IgD-negative memory B cell (primary cell): ENCODE data around the gene CLIP1. TPM values are rescaled to one million over a fixed set of nuclear protein-coding genes. Genes with fewer than 3 reads are reported as not detected.
A peak's percentile ranks its signal among the peaks of the same experiment; 100 is the strongest.
"Not testable (repeated sequence)": the region's sequence is repeated elsewhere in the genome, so short reads cannot be mapped to it uniquely, and the experiment has no call there.

Experiments used
- H3K27ac Mint-ChIP-seq, 3 donors: one replicate each; pipeline ENCODE4 v1.8.0; 2020 to 2022; ENCODE audit warnings: mild to moderate bottlenecking in 3 of 3, mixed read lengths in 3 of 3, moderate library complexity in 1 of 3
- H3K27me3 Mint-ChIP-seq: one replicate; pipeline ENCODE4 v1.8.0; 2021; ENCODE audit warnings: mixed read lengths
- H3K36me3 Mint-ChIP-seq: one replicate; pipeline ENCODE4 v1.8.0; 2020; ENCODE audit warnings: mild to moderate bottlenecking, mixed read lengths
- H3K4me1 Mint-ChIP-seq, 3 donors: one replicate each; pipeline ENCODE4 v1.8.0; 2020 to 2022; ENCODE audit warnings: mixed read lengths in 3 of 3, mild to moderate bottlenecking in 1 of 3
- H3K4me3 Mint-ChIP-seq, 4 donors: one replicate each; pipeline ENCODE4 v1.8.0; 2020 to 2022; ENCODE audit warnings: mild to moderate bottlenecking in 4 of 4, mixed read lengths in 4 of 4, moderate library complexity in 3 of 4
- H3K9me3 Mint-ChIP-seq, 3 donors: one replicate each; pipeline ENCODE4 v1.8.0; 2020 to 2021; ENCODE audit warnings: mixed read lengths in 3 of 3, mild to moderate bottlenecking in 1 of 3
- polyA plus RNA-seq: library from polyadenylated mRNA; unstranded; fragments of 300-500 nt; fragmentation: Illumina TruSeq; gene quantifications from one replicate; pipeline ENCODE4 v1.2.3, GENCODE V29; 2021

The CLIP1 gene
- polyA plus RNA-seq, 1 donor from 2014 or later: 26.8 TPM

DNA sequence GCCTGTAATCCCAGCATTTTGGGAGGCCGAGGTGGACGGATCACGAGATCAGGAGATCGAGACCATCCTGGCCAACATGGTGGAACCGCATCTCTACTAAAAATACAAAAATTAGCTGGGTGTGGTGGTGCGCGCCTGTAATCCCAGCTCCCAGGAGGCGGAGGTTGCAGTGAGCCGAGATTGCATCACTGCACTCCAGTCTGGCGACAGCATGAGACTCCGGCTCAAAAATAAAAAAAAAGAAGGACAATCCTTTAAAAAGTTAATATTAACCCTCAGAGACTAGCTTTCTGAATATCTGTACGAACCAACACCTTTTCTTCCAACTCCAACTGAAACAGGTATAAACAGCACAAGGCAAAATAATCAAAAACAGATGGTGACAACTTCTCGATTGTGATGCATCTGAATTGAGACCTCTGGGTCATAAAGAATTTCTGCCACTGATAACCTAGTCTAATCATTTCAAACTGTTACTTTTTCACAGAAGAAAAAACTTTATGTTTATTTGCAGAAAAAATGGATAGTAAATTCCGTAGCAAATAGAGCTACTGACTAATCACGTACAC lies 27.8 kb downstream of the CLIP1 start:
- no peaks in the 10 kb centered on the region for H3K9me3 Mint-ChIP-seq
- no peak overlapping the region for H3K4me3 Mint-ChIP-seq
- no peak overlapping the region for H3K27ac Mint-ChIP-seq
- H3K36me3 Mint-ChIP-seq: peaks cover 4% of the 10 kb centered on the region
- peaks cover 8 to 14% (median 9%) of the 10 kb centered on the region in 3 donors for H3K4me1 Mint-ChIP-seq
- H3K27me3 Mint-ChIP-seq: no peaks in the 10 kb centered on the region

DNA sequence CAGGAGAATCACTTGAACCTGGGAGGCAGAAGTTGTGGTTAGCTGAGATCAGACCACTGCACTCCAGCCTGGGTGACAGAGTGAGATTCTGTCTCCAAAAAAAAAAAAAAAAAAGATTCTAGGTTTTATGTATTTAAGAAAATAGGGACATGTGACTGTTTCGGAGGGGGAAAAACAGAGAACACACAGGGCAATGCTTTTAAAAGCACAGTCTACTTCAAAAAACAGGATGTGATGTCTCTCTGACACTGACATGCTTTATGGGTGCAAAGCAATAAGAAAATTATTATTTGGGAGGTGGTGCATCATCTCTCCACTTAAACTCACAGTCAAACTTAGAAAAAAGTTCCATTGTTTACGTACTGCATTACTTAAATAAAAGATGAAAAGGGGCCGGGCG lies 28.7 kb downstream of the CLIP1 start:
- H3K27ac Mint-ChIP-seq: peak overlapping the region in 2 of 3 donors; percentile 39 to 85
- H3K4me1 Mint-ChIP-seq: peaks cover 0 to 6% (median 3%) of the 10 kb centered on the region in 3 donors
- H3K36me3 Mint-ChIP-seq: peaks cover 4% of the 10 kb centered on the region
- no peaks in the 10 kb centered on the region for H3K9me3 Mint-ChIP-seq
- no peak overlapping the region for H3K4me3 Mint-ChIP-seq
- H3K27me3 Mint-ChIP-seq: no peaks in the 10 kb centered on the region

DNA sequence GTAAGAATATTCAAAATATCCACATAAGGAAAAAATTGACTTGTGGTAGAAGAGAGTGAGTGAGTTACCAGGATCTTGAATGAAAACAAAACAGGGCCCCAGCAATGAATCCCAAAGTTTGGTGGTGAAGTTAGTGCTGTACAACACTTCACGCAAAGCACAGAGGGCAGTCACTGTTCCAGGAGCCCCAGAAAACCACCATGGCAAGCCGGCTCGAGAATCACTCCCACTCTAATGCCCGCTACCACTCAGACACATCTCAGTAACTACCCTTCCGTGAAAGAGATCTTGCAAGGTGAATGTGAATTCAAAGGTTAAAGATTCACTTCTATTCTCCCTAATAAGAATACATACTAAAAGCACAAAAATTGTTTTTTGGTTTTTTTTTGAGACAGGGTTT lies 30.1 kb downstream of the CLIP1 start:
- Mint-ChIP-seq H3K4me1 (peaks cover 0 to 6% (median 3%) of the 10 kb centered on the region in 3 donors), H3K9me3 (no peaks in the 10 kb centered on the region), H3K4me3 (no peak overlapping the region), H3K27ac (peak overlapping the region in 1 of 3 donors; percentile 88), H3K27me3 (no peaks in the 10 kb centered on the region), H3K36me3 (peaks cover 4% of the 10 kb centered on the region)

DNA sequence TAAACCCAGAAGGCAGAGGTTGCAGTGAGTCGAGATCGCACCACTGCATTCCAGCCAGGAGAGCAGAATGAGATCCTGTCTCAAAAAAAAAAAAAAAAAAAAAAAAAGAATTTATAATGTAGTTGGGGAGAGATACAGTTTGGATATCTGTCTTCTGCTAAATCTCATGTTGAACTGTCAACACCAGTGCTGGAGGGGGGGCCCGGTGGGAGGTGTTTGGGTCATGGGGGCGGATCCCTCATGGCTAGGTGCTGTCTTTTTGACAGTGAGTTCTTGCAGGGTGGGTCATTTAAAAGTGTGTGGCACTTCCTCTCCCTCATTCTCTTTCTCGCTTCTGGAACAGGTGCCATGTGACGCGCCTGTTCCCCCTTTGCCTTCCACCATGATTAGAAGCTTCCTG lies 32.8 kb downstream of the CLIP1 start:
- Mint-ChIP-seq H3K36me3 (peaks cover 6% of the 10 kb centered on the region), H3K9me3 (no peaks in the 10 kb centered on the region), H3K4me1 (peaks cover 0 to 15% (median 10%) of the 10 kb centered on the region in 3 donors), H3K27me3 (no peaks in the 10 kb centered on the region), H3K4me3 (no peak overlapping the region), H3K27ac (no peak overlapping the region)

DNA sequence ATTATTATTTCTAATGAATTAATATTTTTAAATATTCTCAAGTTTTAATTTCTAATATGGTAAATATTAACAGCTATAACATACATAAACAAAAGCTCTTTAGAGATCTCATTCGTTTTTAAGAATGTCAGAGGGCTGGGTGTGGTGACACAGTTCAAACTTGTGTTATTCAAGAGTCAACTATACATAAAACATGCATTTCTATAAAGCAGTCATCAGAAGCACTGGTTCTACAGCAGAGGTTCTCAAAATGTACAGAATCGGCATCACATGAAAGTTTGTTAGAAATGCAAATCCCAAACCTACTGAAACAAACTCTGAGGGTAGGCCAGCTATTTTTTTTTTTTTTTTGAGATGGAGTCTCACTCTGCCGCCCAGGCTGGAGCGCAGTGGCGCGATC lies 34.6 kb downstream of the CLIP1 start:
- H3K36me3 Mint-ChIP-seq: peaks cover 6% of the 10 kb centered on the region
- no peaks in the 10 kb centered on the region for H3K9me3 Mint-ChIP-seq
- peaks cover 5 to 15% (median 10%) of the 10 kb centered on the region in 3 donors for H3K4me1 Mint-ChIP-seq
- no peak overlapping the region for H3K27ac Mint-ChIP-seq
- no peak overlapping the region for H3K4me3 Mint-ChIP-seq
- no peaks in the 10 kb centered on the region for H3K27me3 Mint-ChIP-seq

DNA sequence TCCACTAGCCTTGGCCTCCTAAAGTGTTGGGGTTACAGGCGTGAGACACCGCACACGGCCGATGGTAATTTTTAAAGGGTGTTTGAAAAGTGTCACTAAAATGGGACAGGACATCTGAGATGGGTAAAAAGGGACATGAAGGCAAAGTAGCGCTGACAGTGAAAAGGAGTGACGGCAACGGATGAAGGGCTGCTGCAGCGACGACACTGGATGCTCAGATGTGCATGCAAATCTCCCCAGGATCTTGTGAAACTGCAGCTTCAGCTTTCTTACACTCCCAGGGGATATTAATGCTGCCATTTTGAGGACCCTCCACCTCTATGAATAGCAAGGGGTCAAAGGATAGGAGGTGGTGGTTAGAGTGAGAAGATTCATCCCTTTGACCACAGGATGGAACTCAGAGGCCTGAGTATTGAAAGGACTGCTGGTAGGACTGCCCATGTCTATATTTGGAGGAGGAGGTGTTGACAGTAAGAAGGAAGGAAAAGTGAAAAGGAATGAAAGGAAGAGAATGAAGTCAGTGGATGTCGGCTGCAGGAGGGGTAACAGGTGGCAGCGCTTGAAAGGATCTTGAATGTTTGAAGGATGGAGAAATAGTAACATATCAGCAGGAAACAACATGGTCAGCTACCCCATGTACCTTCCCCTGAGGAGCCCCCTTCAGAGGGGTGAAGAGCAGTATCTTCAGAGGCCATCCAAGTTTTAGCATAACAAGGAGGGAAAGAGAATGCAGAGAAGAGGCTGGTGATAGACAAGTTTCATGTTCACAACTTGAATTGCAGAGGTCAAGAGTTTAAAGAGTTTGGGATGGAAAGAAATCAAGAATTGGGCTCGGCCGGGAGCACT lies 37.1 kb downstream of the CLIP1 start:
- H3K27ac Mint-ChIP-seq: no peak overlapping the region
- H3K4me1 Mint-ChIP-seq: peaks cover 5 to 12% (median 11%) of the 10 kb centered on the region in 3 donors
- H3K9me3 Mint-ChIP-seq: no peaks in the 10 kb centered on the region
- H3K27me3 Mint-ChIP-seq: no peaks in the 10 kb centered on the region
- H3K36me3 Mint-ChIP-seq: peaks cover 6% of the 10 kb centered on the region
- peak overlapping the region in 1 of 4 donors; percentile 20 for H3K4me3 Mint-ChIP-seq

DNA sequence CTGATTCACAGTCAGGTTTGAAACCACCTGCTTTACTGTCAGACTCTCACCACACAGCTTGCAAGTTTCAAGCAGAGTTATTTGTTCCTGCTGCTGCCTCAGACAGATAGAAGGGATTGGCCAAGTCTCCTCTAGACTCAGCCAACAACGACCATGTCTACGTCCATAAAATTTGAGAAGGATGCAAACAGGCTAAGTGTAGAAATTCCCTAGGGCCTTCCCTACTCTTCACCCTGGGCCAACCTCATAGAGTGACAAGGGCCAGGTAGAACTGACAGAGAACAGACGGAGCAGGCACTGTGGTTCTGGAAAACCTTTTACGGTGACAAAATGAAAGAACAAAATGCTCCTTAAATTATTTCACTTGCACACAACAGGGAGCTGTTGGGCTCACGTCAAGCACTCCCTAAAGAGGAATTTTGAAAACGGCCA lies 39.5 kb downstream of the CLIP1 start:
- H3K27ac Mint-ChIP-seq: peak overlapping the region in 1 of 3 donors; percentile 59
- no peaks in the 10 kb centered on the region for H3K9me3 Mint-ChIP-seq
- peaks cover 5 to 12% (median 11%) of the 10 kb centered on the region in 3 donors for H3K4me1 Mint-ChIP-seq
- H3K36me3 Mint-ChIP-seq: peaks cover 6% of the 10 kb centered on the region
- no peaks in the 10 kb centered on the region for H3K27me3 Mint-ChIP-seq
- H3K4me3 Mint-ChIP-seq: no peak overlapping the region

DNA sequence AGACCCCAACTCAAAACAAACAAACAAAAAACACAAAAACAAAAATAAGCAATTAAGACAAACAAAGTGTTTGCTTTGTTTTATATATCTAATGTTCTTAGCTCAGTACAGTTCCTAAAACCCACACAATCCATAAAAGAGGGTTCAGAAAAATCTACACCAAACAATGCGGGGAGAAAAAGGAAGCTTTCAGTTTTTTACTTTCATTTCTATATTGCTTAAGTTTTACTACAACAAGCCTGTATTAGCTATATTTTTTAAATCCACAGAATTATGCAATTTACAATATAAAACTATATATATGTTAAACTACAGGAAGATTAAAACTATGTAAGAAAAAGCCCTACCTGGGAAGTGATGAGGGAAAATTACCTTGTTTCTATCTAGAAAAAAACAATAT lies 41.4 kb downstream of the CLIP1 start:
- Mint-ChIP-seq H3K4me3 (peak overlapping the region in 1 of 4 donors; percentile 65), H3K27me3 (no peaks in the 10 kb centered on the region), H3K27ac (no peak overlapping the region), H3K36me3 (peaks cover 8% of the 10 kb centered on the region), H3K4me1 (peaks cover 5 to 12% (median 10%) of the 10 kb centered on the region in 3 donors), H3K9me3 (no peaks in the 10 kb centered on the region)

DNA sequence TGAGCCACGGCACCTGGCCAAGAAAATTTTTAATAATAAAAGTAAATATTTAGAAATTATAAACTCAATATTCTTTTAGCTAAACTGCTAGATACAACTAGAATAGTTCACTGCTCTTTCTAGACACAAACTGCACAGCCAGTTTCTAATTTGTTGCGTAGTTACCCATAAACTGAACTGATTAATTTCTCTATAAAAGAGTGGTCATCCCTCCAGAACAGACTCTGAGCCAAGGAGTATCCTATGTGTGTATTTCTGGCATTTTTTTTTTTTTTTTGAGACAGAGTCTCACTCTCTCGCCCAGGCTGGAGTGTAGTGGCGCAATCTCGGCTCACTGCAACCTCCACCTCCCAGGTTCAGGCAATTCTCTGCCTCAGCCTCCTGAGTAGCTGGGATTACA lies 45.7 kb downstream of the CLIP1 start:
- not testable (repeated sequence) for H3K4me3 Mint-ChIP-seq, H3K27ac Mint-ChIP-seq, H3K27me3 Mint-ChIP-seq, H3K36me3 Mint-ChIP-seq, H3K9me3 Mint-ChIP-seq
- H3K4me1 Mint-ChIP-seq: peaks cover 0 to 12% (median 0%) of the 10 kb centered on the region in 3 donors

DNA sequence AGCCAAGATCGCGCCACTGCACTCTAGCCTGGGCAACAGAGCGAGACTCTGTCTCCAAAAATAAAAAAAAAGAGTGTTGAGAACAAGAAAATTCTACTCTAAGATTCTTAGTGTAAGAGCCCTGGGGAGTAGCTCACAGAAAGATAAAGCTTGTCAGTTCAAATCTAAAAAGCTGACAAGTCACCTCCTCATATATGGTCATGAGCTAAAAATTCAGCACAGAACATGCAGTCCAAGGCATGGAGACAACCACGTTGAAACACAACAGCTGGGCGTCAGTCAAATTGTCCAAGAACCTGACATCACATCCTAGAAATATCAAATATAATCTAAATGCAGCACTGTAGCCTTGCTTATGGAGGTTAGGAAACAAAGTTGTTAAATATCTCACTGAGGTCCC lies 47.8 kb downstream of the CLIP1 start:
- Mint-ChIP-seq H3K36me3 (peaks cover 4% of the 10 kb centered on the region), H3K27me3 (no peaks in the 10 kb centered on the region), H3K9me3 (no peaks in the 10 kb centered on the region), H3K4me3 (no peak overlapping the region), H3K27ac (no peak overlapping the region), H3K4me1 (peaks cover 2 to 11% (median 6%) of the 10 kb centered on the region in 3 donors)

DNA sequence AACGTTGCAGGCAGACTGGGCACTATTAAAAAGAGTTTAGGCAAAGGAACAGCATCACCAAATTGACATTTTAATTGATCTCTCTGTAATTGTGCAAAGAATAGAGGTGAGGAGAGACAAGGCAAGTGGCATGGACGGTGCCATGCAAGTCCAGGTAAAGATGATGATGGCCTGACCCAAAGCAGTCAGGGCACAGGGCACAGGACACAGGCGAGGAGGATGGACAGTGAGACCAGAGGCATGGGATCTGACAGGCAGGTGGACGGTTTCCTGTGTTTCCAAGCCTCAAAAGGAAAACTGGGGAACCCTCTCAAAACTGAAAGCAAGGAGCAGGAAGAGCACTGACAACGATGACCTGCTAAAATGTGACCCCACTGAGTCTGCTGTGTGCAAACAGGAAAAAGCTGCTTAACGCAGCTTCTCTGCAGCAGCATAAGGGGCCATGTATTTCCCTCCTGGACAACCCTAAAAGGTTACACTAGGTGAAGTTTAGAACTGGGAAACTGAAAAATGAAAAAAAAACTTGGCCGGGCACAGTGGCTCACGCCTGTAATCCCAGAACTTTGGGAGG lies 50.9 kb downstream of the CLIP1 start:
- H3K27me3 Mint-ChIP-seq: no peaks in the 10 kb centered on the region
- H3K36me3 Mint-ChIP-seq: peaks cover 6% of the 10 kb centered on the region
- no peaks in the 10 kb centered on the region for H3K9me3 Mint-ChIP-seq
- H3K4me3 Mint-ChIP-seq: peak overlapping the region in 1 of 4 donors; percentile 34
- peaks cover 4 to 11% (median 6%) of the 10 kb centered on the region in 3 donors for H3K4me1 Mint-ChIP-seq
- H3K27ac Mint-ChIP-seq: no peak overlapping the region

DNA sequence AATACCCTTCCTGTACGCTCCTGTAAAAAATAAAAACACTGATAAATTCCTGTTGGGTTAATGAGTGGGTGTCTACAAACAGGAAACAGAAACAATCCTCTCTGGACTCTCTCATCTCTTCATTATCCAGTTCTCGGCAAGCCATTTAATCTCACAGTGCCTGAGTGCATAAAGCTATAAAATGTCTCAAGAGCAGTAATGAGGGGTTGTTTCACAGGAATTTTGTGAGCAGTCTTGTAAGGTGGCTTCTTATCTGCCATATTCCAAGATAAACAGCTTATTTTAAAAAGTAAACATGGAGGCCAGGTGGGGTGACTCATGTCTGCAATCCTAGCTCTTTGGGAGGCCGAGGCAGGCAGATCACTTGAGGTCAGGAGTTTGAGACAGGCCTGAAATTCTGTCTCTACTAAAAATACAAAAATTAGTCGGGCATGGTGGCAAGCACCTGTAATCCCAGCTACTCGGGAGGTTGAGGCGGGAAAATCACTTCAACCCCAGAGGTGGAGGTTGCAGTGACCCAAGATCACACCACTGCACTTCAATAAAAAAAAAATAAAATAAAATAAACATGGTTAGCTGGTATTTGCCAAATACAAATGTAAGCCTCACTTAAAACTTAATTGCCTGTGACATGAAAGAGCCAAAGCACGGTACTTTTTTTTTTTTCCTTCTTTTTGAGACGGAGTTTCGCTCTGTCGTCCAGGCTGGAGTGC lies 54.0 kb downstream of the CLIP1 start:
- Mint-ChIP-seq H3K4me1 (peaks cover 4 to 6% (median 4%) of the 10 kb centered on the region in 3 donors), H3K27ac (no peak overlapping the region), H3K9me3 (no peaks in the 10 kb centered on the region), H3K36me3 (peaks cover 10% of the 10 kb centered on the region), H3K27me3 (no peaks in the 10 kb centered on the region), H3K4me3 (no peak overlapping the region)

DNA sequence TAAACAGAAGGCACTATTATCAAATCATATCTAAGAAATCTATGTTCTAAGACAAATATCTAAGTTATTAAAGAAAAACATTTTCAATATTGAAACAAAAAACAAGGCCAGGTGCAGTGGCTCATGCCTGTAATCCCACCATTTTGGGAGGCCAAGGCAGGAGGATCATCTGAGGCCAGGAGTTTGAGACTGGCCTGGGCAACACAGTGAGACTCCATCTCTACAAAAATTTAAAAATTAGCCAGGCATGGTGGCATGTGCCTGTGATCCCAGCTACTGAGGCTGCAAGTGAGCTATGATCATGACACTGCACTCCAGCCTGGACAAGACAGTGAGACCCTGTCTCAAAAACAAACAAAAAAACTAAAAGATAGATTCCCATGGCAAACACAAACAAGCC lies 54.8 kb downstream of the CLIP1 start:
- Mint-ChIP-seq H3K27ac (peak overlapping the region in 1 of 3 donors; percentile 23), H3K36me3 (peaks cover 11% of the 10 kb centered on the region)
- not testable (repeated sequence) for H3K4me1 Mint-ChIP-seq, H3K9me3 Mint-ChIP-seq, H3K4me3 Mint-ChIP-seq, H3K27me3 Mint-ChIP-seq

DNA sequence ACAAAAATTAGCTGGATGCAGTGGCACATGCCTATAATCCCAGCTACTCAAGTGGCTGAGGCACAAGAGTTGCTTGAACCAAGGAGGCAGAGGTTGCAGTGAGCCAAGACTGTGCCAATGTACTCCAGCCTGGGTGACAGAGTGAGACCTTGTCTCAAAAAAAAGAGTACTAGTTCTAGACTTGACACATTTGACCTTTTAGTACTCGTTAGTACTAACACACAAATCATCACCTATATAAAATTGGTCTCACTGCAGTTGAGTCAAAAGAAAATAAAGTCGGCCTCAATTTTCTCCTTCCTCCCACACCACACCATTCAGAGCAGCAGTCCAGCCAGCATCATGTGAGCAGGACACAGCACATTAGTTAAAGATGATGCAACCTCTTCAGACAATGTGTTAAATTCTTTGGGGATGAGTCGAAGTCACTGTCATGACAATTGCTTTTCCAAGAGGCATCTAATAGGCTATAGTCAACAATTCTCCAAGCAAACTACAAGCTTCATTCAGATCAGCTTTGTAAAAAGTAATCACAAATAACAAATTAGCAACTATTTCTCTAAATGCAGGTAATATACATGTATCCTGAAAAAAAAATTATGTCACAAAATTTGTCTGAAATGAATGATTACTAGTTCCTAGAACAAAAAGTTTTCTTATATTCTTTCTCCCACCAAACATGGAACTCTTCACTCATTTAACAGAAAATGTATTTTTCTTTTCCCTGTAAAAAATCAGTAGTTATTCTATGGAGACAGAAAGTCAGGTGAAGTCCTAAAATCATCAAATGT lies 55.6 kb downstream of the CLIP1 start:
- Mint-ChIP-seq H3K4me3 (no peak overlapping the region), H3K27me3 (no peaks in the 10 kb centered on the region), H3K9me3 (no peaks in the 10 kb centered on the region), H3K27ac (peak overlapping the region in 1 of 3 donors; percentile 23), H3K4me1 (peaks cover 4 to 6% (median 4%) of the 10 kb centered on the region in 3 donors), H3K36me3 (peaks cover 11% of the 10 kb centered on the region)
